GM10266 (cell line): ENCODE results near the gene CASS4.

ENCODE experiments used
- DNase-seq: peaks from one replicate; pipeline ENCODE4 v3.0.0; 2012; ENCODE audit errors: extremely low spot score
- CTCF ChIP-seq: IDR thresholded peaks from 2 replicates; pipeline ENCODE4 v1.5.1; 2012; ENCODE audit warnings: mild to moderate bottlenecking, low read depth; ENCODE audit not compliant: control insufficient read depth, insufficient read depth; ENCODE audit errors: missing control alignments

Gene CASS4

GRCh38 chr20:56417911-56418310, 5.9 kb downstream of the CASS4 start:
- no peak for TF ChIP-seq CTCF
- no peak for DNase-seq

- no peak for DNase-seq
- no peak for TF ChIP-seq CTCF
These were observed 6.4 kb downstream of the CASS4 start for GRCh38 chr20:56418385-56418861.

GRCh38 chr20:56420028-56420427, 8.0 kb downstream of the CASS4 start:
- no peak for DNase-seq
- TF ChIP-seq CTCF = no peak

GRCh38 chr20:56420940-56421688, 9.1 kb downstream of the CASS4 start:
- DNase-seq = no peak
- no peak for TF ChIP-seq CTCF

- no peak for TF ChIP-seq CTCF
- DNase-seq = no peak
These were observed 10.2 kb downstream of the CASS4 start for GRCh38 chr20:56422076-56422823.

GRCh38 chr20:56422824-56423189, 10.7 kb downstream of the CASS4 start:
- TF ChIP-seq CTCF = no peak
- DNase-seq = no peak

- DNase-seq = no peak
- TF ChIP-seq CTCF = no peak
These were observed 11.2 kb downstream of the CASS4 start for GRCh38 chr20:56423211-56423610.
